ENCODE results near the gene RAB33B.

- TF ChIP-seq POU2F2 (IDR thresholded peaks at IDR 0.05; ENCODE audit: low read depth, low read length) (no peak), TAF1 (IDR thresholded peaks at IDR 0.05; ENCODE audit: low read depth, low read length) (no peak)
Observed at GRCh38 chr4:139455126-139455538, 1.2 kb downstream of the RAB33B start.

All from GM12891 (cell line).